Right atrium auricular region (tissue), 2 donors: ENCODE data around the gene ZNF37A. TPM values are rescaled to one million over a fixed set of nuclear protein-coding genes. Genes with fewer than 3 reads are reported as not detected.

ENCODE experiments used
- DNase-seq: peaks from one replicate; pipeline ENCODE4 v3.0.0-alpha.2; 2019; ENCODE audit warnings: low spot score
- H3K27ac ChIP-seq, 2 donors: fragments of 200-600 bp; sonication (generic); 1 replicate in 1 of 2; 2 replicates in 1 of 2; pipeline ENCODE4 v1.5.1; 2016 to 2019
- H3K27me3 ChIP-seq, 2 donors: fragments of 200-600 bp; sonication (generic); one replicate each; pipeline versions ENCODE4 v1.5.1 to v1.6.0; 2017 to 2019
- H3K36me3 ChIP-seq: fragments of 200-600 bp; sonication (generic); one replicate; pipeline ENCODE4 v1.5.1; 2016
- H3K4me1 ChIP-seq, 2 donors: fragments of 200-600 bp; sonication (generic); one replicate each; pipeline versions ENCODE4 v1.5.1 to v1.6.0; 2017 to 2019
- H3K4me3 ChIP-seq, 2 donors: fragments of 200-600 bp; sonication (generic); 1 replicate in 1 of 2; 2 replicates in 1 of 2; pipeline ENCODE4 v1.5.1; 2017 to 2019; ENCODE audit warnings: mild to moderate bottlenecking in 1 of 2, moderate library complexity in 1 of 2
- H3K9me3 ChIP-seq, 2 donors: fragments of 200-600 bp; sonication (generic); one replicate each; pipeline ENCODE4 v1.5.1; 2019
- CTCF ChIP-seq, 2 donors: fragments of 200-600 bp; sonication (generic); IDR thresholded peaks; one replicate each; pipeline ENCODE4 v1.5.1; 2019; ENCODE audit warnings: antibody characterized with exemption in 2 of 2
- total RNA-seq, 2 donors: library from RNA; depleted of rRNA; stranded (reverse); fragments of >200 nt; gene quantifications; one replicate each; pipeline ENCODE4 v1.1.0, GENCODE V29; 2016

ZNF37A gene
- total RNA-seq, 2 donors from 2014 or later, result 6.2 to 9.1 TPM

DNA sequence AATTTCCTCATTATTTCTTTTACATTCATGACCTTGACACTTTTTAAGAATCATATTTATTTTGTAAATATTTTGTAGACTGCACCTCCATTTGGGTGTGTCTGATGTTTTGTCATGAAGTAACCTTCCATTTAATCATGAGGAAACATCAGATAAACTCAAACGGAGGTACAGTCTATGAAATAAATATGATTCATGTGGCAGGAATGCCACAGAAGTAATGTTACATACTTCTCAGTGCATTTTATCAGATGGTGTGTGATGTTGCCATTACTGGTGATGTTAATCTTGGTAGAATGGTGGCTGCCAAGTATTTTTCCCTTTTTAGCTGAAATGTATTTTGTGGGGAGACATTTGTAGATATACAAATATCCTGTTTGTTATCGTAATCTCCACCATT is 64.9 kb downstream of the ZNF37A start:
- TF ChIP-seq CTCF (IDR thresholded peaks at IDR 0.05), result no peak
- Histone ChIP-seq H3K27me3 (no peaks in the 10 kb centered on the region), H3K27ac (no peak overlapping the region), H3K9me3 (peaks cover 0 to 15% of the 10 kb centered on the region in 2 donors), H3K36me3 (no peaks in the 10 kb centered on the region), H3K4me3 (no peak overlapping the region), H3K4me1 (no peaks in the 10 kb centered on the region)
- DNase-seq, result no peak

DNA sequence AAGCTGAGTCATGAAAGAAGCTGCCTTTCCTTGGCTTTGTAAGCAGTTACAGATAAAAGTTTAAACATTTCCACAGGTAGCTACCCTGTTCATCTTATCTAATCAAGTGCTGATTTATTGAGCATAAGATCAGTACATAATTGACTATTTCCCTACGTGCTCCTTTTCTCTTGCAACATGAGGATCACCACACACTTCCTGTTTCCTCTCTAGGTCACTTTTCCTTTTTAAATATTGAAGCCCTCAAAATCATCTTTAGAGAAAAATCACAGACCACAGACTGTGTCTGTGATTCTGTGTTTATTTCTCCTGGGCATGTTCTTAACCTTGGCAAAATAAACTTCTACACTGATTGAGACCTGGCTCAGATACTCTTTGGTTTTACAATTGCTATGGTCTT is 69.5 kb downstream of the ZNF37A start:
- DNase-seq, result no peak
- no peaks in the 10 kb centered on the region for H3K27me3 ChIP-seq
- H3K27ac ChIP-seq, result no peak overlapping the region
- H3K4me1 ChIP-seq, result no peaks in the 10 kb centered on the region
- no peak for TF ChIP-seq CTCF (IDR thresholded peaks at IDR 0.05)
- H3K4me3 ChIP-seq, result no peak overlapping the region
- H3K36me3 ChIP-seq, result no peaks in the 10 kb centered on the region
- peaks cover 0 to 15% of the 10 kb centered on the region in 2 donors for H3K9me3 ChIP-seq

- Histone ChIP-seq H3K27me3 (no peaks in the 10 kb centered on the region), H3K4me3 (no peak overlapping the region), H3K4me1 (no peaks in the 10 kb centered on the region), H3K36me3 (no peaks in the 10 kb centered on the region), H3K9me3 (no peaks in the 10 kb centered on the region), H3K27ac (no peak overlapping the region)
- no peak for TF ChIP-seq CTCF (IDR thresholded peaks at IDR 0.05)
- DNase-seq, result no peak
These were observed 80.2 kb downstream of the ZNF37A start for GRCh38 chr10:38174336-38174735.

GRCh38 chr10:38184477-38184876 is 90.3 kb downstream of the ZNF37A start:
- no peaks in the 10 kb centered on the region for H3K27me3 ChIP-seq
- TF ChIP-seq CTCF (IDR thresholded peaks at IDR 0.05), result no peak
- H3K27ac ChIP-seq, result no peak overlapping the region
- H3K4me1 ChIP-seq, result no peaks in the 10 kb centered on the region
- DNase-seq, result no peak
- no peaks in the 10 kb centered on the region for H3K36me3 ChIP-seq
- H3K9me3 ChIP-seq, result peaks cover 0 to 14% of the 10 kb centered on the region in 2 donors
- H3K4me3 ChIP-seq, result no peak overlapping the region

Other genes starting within 250 kb of the ZNF37A start
- gene ZNF248, start 236.7 kb upstream of the ZNF37A start, total RNA-seq, result 1 to 10 TPM; 7.5 to 9.2 TPM
- gene ZNF25, start 117.7 kb upstream of the ZNF37A start, total RNA-seq, result 10 to 100 TPM; 12.6 to 20.6 TPM
- gene ZNF33A, start 83.7 kb upstream of the ZNF37A start, total RNA-seq, result 10 to 100 TPM; 15.9 to 19.6 TPM